ENCODE measurements around the gene FNDC8. TPM values are rescaled to one million over a fixed set of nuclear protein-coding genes. Genes with fewer than 3 reads are reported as not detected.
A peak's percentile ranks its signal among the peaks of the same experiment; 100 is the strongest.
"Not testable (repeated sequence)": the region's sequence is repeated elsewhere in the genome, so short reads cannot be mapped to it uniquely, and the experiment has no call there.

Gene FNDC8
- total RNA-seq, 2 experiments from 2014 or later = not detected

DNA sequence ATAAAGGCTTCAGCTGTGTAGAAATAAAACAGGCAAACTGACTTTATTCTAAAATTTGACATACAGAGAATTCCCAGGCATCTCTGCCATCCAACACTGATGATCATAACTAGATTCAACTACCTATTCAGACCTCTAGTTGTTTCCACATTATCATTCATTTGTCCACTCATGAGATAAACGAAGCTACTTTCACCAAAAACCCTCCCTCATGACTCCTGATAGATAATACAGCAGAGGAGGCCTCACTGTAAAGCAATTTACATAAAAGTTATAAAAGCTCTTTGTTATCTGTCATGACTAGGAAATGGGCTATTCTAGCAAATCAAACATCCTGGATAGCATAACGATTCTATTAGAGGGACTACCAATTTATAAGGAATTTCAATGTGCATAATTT is 38.3 kb upstream of the FNDC8 start:
- Mint-ChIP-seq H3K4me1 (ENCODE audit: low read depth) (peaks cover 69% of the 10 kb centered on the region), H3K27ac (no peak overlapping the region), H3K27me3 (ENCODE audit: low read depth) (no peaks in the 10 kb centered on the region), H3K36me3 (ENCODE audit: low read depth) (peaks cover 16% of the 10 kb centered on the region), H3K4me3 (no peak overlapping the region), H3K9me3 (ENCODE audit: insufficient read depth) (no peaks in the 10 kb centered on the region)
- ChIA-PET CTCF (interaction anchor here (0.9 to 4.7 kb wide), 7 partner anchors 10 to 102 kb away, joined by 4 to 30 read pairs (median 6); partner anchors contain the start of genes RAD51D and RFFL), POLR2A (interaction anchor here (0.6 to 4.0 kb wide), 3 partner anchors 19 to 160 kb away, joined by 3 to 20 read pairs (median 3); partner anchors contain the start of genes RFFL and SLFN5)
- DNase-seq (no peak), ATAC-seq (no peak)

DNA sequence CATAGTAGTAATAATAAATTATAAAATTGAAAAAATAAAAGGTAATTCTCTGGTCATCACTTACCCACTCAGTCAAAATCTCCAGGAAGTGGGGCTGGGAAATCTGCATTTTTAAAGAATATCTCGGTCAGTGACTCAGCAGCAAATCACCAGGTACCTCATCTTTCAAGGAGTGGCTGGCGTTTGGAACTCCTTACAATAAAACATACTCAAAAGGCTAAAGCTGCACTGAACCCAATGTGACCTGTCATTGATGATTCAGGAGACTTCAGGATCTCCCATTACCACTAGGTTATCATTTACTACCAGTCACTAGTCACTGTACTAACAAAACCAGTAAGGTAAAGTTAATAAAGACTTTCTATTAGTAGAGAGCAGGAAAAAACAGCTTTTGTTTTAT is 36.4 kb upstream of the FNDC8 start:
- DNase-seq (no peak), ATAC-seq (no peak)
- ChIA-PET POLR2A (interaction anchor here (0.6 to 2.3 kb wide), 3 partner anchors 21 to 96 kb away, joined by 3 to 11 read pairs (median 6); partner anchors contain the start of gene RFFL), CTCF (interaction anchor here (0.8 to 3.2 kb wide), 7 partner anchors 12 to 86 kb away, joined by 3 to 11 read pairs (median 4); partner anchors contain the start of gene RFFL)
- Mint-ChIP-seq H3K27me3 (ENCODE audit: low read depth) (no peaks in the 10 kb centered on the region), H3K4me1 (ENCODE audit: low read depth) (peaks cover 71% of the 10 kb centered on the region), H3K27ac (no peak overlapping the region), H3K36me3 (ENCODE audit: low read depth) (peaks cover 9% of the 10 kb centered on the region), H3K4me3 (no peak overlapping the region), H3K9me3 (ENCODE audit: insufficient read depth) (no peaks in the 10 kb centered on the region)

DNA sequence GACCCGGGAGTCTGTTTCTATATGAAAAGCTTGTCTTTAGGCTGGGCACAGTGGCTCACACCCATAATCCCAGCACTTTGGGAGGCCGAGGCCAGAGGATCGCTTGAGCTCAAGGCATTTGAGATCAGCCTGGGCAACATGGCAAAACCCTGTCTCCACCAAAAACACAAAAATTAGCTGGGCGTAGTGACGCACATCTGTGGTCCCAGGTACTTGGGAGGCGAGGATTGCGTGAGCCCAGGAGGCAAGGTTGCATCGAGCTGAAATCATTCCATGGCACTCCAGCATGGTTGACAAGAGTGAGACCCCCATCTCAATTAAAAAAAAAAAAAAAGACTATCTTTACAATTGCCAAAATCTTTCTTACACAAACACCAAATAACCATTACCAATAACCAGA is 35.3 kb upstream of the FNDC8 start:
- ChIA-PET CTCF (interaction anchor here (0.7 to 3.2 kb wide), 7 partner anchors 13 to 93 kb away, joined by 3 to 11 read pairs (median 4); no protein-coding TSS in a partner anchor), POLR2A (interaction anchor here (0.6 to 2.3 kb wide), 3 partner anchors 22 to 40 kb away, joined by 3 to 11 read pairs (median 6); partner anchors contain the start of gene RFFL)
- DNase-seq (no peak), ATAC-seq (no peak)
- no peak overlapping the region for H3K4me3 Mint-ChIP-seq
- peaks cover 6% of the 10 kb centered on the region for H3K36me3 Mint-ChIP-seq (ENCODE audit: low read depth)
- peaks cover 67% of the 10 kb centered on the region for H3K4me1 Mint-ChIP-seq (ENCODE audit: low read depth)
- no peaks in the 10 kb centered on the region for H3K9me3 Mint-ChIP-seq (ENCODE audit: insufficient read depth)
- H3K27ac Mint-ChIP-seq = no peak overlapping the region
- no peaks in the 10 kb centered on the region for H3K27me3 Mint-ChIP-seq (ENCODE audit: low read depth)

DNA sequence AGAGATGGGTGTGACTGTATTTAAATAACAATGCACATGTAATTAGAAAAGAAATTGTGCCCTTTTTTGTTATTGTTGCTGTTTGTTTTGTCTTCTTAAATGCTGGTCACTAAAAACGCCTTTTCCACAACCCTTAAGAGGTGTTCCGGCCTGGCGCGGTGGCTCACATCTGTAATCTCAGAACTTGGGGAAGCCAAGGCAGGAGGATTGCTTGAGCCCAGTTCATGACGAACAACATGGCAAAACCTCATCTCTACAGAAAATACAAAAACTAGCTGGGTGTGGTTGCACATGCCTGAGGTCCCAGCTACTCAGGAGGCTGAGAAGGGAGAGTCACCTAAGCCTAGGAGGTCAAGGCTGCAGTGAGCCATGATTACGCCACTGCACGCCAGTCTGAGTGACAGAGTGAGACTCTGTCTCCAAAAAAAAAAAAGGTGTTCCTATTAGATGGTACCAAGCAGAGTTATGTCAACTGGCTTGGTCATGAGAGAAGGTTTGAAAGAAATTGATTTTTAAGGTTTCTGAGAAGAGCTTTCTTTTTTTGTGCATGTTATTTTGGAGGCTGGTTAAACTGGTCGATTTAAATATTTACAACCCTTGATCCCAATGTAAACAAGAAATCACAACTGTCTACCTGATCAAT is 34.4 kb upstream of the FNDC8 start:
- peaks cover 5% of the 10 kb centered on the region for H3K36me3 Mint-ChIP-seq (ENCODE audit: low read depth)
- H3K4me3 Mint-ChIP-seq = peak overlapping the region; percentile 88
- peaks cover 60% of the 10 kb centered on the region for H3K4me1 Mint-ChIP-seq (ENCODE audit: low read depth)
- ChIA-PET CTCF (interaction anchor here (0.6 to 3.2 kb wide), 12 partner anchors 23 to 770 kb away, joined by 3 to 12 read pairs (median 4); partner anchors contain the start of gene RFFL), POLR2A (interaction anchor here (0.6 to 2.3 kb wide), 8 partner anchors 7 to 64 kb away, joined by 3 to 11 read pairs (median 4); partner anchors contain the start of gene RFFL)
- no peaks in the 10 kb centered on the region for H3K27me3 Mint-ChIP-seq (ENCODE audit: low read depth)
- H3K9me3 Mint-ChIP-seq (ENCODE audit: insufficient read depth) = no peaks in the 10 kb centered on the region
- ATAC-seq = no peak
- no peak for DNase-seq
- peak overlapping the region; percentile 86 for H3K27ac Mint-ChIP-seq

DNA sequence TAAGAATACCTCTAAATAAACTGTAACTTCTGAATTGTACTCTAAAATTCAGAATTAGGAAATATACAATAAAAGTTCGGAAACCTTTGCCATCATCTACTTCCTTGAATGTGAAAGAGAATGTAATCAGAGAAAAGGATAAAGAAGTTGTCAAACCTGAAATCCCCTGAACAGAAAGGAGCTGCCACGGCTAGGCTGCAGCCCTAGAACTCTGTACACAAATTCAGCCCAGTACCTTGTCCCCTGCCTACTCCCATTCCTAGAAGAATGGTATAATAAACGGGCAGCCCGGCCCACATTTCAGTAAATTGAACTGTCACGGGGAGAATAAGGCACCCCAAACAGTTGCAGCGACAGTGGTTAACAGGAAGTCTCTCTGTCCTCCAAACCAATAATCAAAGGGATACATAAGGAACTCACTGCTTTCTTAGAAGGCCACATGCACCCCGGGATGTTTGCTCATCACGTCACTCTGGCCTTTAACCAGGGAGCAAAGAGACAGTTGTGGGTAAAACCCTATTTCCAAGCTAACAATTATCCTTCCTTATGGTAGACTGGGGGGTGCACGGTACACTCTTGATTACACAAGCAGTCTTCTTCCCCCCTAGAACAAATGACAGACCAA is 33.6 kb upstream of the FNDC8 start:
- Mint-ChIP-seq H3K9me3 (ENCODE audit: insufficient read depth) (no peaks in the 10 kb centered on the region), H3K27ac (peak overlapping the region; percentile 86), H3K4me1 (ENCODE audit: low read depth) (peaks cover 52% of the 10 kb centered on the region), H3K27me3 (ENCODE audit: low read depth) (no peaks in the 10 kb centered on the region), H3K4me3 (peak overlapping the region; percentile 88), H3K36me3 (ENCODE audit: low read depth) (peaks cover 5% of the 10 kb centered on the region)
- ChIA-PET POLR2A (interaction anchor here (0.6 to 1.6 kb wide), 10 partner anchors 8 to 74 kb away, joined by 3 to 10 read pairs (median 4); partner anchors contain the start of gene RFFL), CTCF (interaction anchor here (0.6 to 2.8 kb wide), 11 partner anchors 24 to 770 kb away, joined by 3 to 54 read pairs (median 4); partner anchors contain the start of genes RAD51D and RFFL)
- DNase-seq = peak; percentile 51
- no peak for ATAC-seq

DNA sequence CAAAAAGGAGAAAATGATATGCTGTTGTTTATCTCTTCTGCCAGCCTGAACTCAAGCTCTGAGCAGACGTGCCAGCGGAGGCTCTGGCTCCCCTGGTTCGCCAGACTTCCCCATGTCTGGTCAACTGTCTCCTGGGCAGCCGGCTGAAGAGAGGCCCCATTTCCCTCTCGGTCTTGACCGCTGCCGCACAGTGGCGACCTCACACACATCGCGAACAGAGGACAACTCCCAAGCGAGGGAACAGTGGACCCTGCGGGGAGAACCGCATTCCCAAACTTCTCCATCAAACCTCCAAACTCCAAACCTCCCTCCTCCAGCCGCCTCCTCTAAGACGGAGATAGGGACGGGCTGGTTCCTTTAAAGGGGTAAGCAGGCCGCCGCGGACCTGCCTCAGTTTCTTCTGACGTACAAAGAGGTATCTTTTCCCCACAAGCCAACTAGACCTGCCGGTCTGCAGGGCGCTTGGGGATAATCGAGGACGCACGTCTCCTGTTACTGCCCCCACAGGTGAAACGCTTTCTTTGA is 33.0 kb upstream of the FNDC8 start:
- peak overlapping the region; percentile 86 for H3K27ac Mint-ChIP-seq
- DNase-seq (peak; percentile 45), ATAC-seq (no peak)
- CTCF ChIA-PET = interaction anchor here (1.0 to 2.8 kb wide), 9 partner anchors 25 to 107 kb away, joined by 3 to 54 read pairs (median 6); partner anchors contain the start of genes RAD51D and RFFL
- no peaks in the 10 kb centered on the region for H3K27me3 Mint-ChIP-seq (ENCODE audit: low read depth)
- no peaks in the 10 kb centered on the region for H3K9me3 Mint-ChIP-seq (ENCODE audit: insufficient read depth)
- POLR2A ChIA-PET = interaction anchor here (0.7 to 1.6 kb wide), 8 partner anchors 9 to 74 kb away, joined by 3 to 10 read pairs (median 4); partner anchors contain the start of gene RFFL
- H3K36me3 Mint-ChIP-seq (ENCODE audit: low read depth) = peaks cover 5% of the 10 kb centered on the region
- peak overlapping the region; percentile 88 for H3K4me3 Mint-ChIP-seq
- H3K4me1 Mint-ChIP-seq (ENCODE audit: low read depth) = peaks cover 47% of the 10 kb centered on the region

DNA sequence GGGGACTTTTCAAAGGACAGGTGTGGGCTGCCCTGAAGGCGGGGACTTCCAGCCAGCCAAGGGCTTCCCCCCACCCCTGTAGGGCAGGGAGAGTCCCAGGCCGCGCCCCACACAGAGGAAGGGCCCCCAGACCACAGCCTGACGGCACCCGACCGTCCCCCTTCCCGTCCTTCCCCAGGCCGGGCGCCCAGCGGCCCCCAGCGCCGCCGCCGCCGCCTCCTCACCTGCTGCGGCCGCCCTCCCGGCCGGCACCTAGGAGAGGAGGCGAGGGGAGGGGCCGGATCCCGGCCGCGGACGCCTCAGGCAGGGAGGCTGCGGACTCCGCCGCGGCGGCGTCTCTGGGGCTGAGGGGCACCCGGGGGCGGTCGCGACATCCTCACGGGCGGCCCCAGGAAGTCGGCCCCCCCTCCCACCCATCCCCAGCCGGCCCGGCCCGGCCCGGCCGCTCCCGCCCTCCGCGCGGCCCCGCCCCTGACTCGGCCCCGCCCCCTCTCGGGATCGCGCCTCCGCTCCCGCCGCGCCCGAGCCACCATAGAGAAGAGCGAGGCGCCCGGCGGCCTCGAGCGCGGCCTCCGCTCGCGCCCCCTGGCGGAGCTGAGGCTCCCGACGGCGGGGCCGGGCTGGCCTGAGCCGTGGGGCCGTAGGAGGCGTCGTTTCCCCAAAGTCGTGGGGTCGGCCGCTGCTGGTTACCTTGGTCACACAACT is 32.4 kb upstream of the FNDC8 start:
- DNase-seq = peak; percentile 91
- no peaks in the 10 kb centered on the region for H3K9me3 Mint-ChIP-seq (ENCODE audit: insufficient read depth)
- POLR2A ChIA-PET = interaction anchor here (0.7 to 1.9 kb wide), 18 partner anchors 9 to 128 kb away, joined by 3 to 15 read pairs (median 4); partner anchors contain the start of genes CCT6B, RFFL and ZNF830
- peak overlapping the region; percentile 95 for H3K27ac Mint-ChIP-seq
- H3K36me3 Mint-ChIP-seq (ENCODE audit: low read depth) = peaks cover 5% of the 10 kb centered on the region
- peak; percentile 86 for ATAC-seq
- CTCF ChIA-PET = interaction anchor here (0.7 to 5.9 kb wide), 33 partner anchors 9 to 547 kb away, joined by 3 to 62 read pairs (median 6); partner anchors contain the start of genes LIG3, RAD51D and RFFL
- no peaks in the 10 kb centered on the region for H3K27me3 Mint-ChIP-seq (ENCODE audit: low read depth)
- H3K4me1 Mint-ChIP-seq (ENCODE audit: low read depth) = peaks cover 45% of the 10 kb centered on the region
- H3K4me3 Mint-ChIP-seq = peak overlapping the region; percentile 88

DNA sequence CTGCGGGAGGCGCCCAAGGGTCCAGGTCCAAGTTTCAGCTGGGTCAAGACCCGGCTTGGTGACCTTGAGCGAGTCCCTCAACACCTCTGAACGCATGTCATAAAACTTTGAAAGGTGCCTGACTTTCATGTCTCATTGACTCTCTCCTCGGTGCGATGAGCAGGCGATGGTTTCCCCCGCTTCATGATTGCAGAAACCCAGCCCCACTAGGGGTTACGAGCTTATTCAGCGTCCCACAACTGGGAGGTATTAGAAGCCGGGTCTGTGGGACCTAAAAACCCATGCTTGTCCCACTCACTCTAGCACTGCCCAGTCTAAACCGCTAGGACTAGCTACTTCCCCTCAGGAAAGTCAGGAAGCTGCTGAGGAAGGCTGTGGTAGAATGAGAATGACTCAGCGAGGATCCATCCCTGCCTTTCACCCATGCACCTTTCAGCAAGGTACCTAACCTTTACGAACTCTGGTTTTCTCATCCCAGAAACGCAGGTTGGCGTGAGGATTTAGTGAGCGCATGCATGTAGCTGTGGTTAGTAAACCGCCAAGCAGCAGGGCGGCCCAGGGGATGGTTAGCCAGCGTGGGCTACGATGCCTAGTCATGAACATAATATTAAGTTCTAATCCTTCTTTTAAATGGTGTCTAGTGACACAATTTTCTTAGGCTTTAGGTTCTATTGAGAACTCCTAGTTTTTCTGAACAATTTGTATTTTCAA is 31.7 kb upstream of the FNDC8 start:
- Mint-ChIP-seq H3K27ac (peak overlapping the region; percentile 95), H3K4me1 (ENCODE audit: low read depth) (peaks cover 45% of the 10 kb centered on the region), H3K9me3 (ENCODE audit: insufficient read depth) (no peaks in the 10 kb centered on the region), H3K4me3 (peak overlapping the region; percentile 76), H3K36me3 (ENCODE audit: low read depth) (peaks cover 5% of the 10 kb centered on the region), H3K27me3 (ENCODE audit: low read depth) (no peaks in the 10 kb centered on the region)
- DNase-seq (peak; percentile 63), ATAC-seq (peak; percentile 41)
- POLR2A ChIA-PET = interaction anchor here (0.7 to 1.9 kb wide), 15 partner anchors 9 to 128 kb away, joined by 3 to 15 read pairs (median 4); partner anchors contain the start of genes CCT6B, RFFL and ZNF830
- CTCF ChIA-PET = interaction anchor here (0.7 to 5.9 kb wide), 33 partner anchors 8 to 675 kb away, joined by 3 to 62 read pairs (median 5); partner anchors contain the start of genes LIG3, RAD51D and RFFL

DNA sequence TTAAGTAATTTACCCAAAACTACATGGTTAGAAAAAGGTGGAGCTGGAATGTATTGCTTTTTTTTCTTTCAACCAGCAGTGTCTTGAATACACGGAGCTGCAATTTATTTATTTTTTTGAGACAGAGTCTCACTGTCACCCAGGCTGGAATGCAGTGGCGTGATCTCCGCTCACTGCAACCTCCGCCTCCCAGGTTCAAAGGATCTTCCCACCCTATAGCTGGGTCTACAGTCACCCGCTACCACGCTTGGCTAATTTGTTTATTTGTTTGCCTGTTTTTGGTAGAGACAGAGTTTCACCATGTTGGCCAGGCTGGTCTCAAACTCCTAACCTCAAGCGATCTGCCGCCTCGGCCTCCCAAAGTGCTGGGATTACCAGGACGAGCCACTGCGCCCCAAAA is 30.7 kb upstream of the FNDC8 start:
- not testable (repeated sequence) for H3K27ac Mint-ChIP-seq; ATAC-seq; DNase-seq; H3K4me3 Mint-ChIP-seq; H3K27me3 Mint-ChIP-seq (ENCODE audit: low read depth); H3K36me3 Mint-ChIP-seq (ENCODE audit: low read depth); H3K9me3 Mint-ChIP-seq (ENCODE audit: insufficient read depth)
- H3K4me1 Mint-ChIP-seq (ENCODE audit: low read depth) = peaks cover 38% of the 10 kb centered on the region
- ChIA-PET POLR2A (interaction anchor here (1.9 kb wide), 1 partner anchor 68 kb away, joined by 15 read pairs; no protein-coding TSS in a partner anchor), CTCF (interaction anchor here (0.7 to 5.9 kb wide), 11 partner anchors 10 to 110 kb away, joined by 3 to 62 read pairs (median 18); partner anchors contain the start of genes LIG3, RAD51D and RFFL)

DNA sequence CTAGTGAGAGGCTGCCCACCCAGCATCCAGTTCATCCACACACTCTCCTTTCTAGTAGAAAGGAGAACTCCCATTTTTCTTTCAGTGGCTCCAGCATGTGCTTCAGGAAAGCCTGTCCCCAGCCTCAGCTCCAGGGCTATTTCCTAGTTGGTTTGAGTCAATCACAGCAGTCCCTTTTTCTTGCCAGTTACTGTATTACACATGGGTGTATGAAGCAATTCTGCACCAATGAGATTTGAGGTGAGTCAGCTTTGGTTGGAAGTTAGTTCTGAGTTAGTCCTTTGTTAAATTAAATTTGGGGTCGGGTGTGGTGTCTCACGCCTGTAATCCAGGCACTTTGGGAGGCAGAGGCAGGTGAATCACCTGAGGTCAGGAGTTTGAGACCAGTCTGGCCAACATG is 26.5 kb upstream of the FNDC8 start:
- Mint-ChIP-seq H3K27me3 (ENCODE audit: low read depth) (no peaks in the 10 kb centered on the region), H3K4me1 (ENCODE audit: low read depth) (peaks cover 15% of the 10 kb centered on the region), H3K27ac (no peak overlapping the region), H3K9me3 (ENCODE audit: insufficient read depth) (no peaks in the 10 kb centered on the region), H3K4me3 (no peak overlapping the region), H3K36me3 (ENCODE audit: low read depth) (peaks cover 19% of the 10 kb centered on the region)
- ChIA-PET POLR2A (no interaction called here), CTCF (interaction anchor here (0.7 to 5.9 kb wide), 3 partner anchors 25 to 97 kb away, joined by 3 to 62 read pairs (median 23); partner anchors contain the start of gene RAD51D)
- DNase-seq = no peak
- ATAC-seq = no peak
